ENCODE data around the gene OPCML. TPM values are rescaled to one million over a fixed set of nuclear protein-coding genes. Genes with fewer than 3 reads are reported as not detected.

Gene OPCML
- total RNA-seq, 1 experiment from 2014 or later = not detected

- H3K4me3 ChIP-seq (ENCODE audit: low read length) = no peak overlapping the region
- H3K27ac ChIP-seq (ENCODE audit: low read length) = no peak overlapping the region
- H3K4me2 ChIP-seq (ENCODE audit: low read length) = no peak overlapping the region
- H3K27me3 ChIP-seq (ENCODE audit: low read length) = no peaks in the 10 kb centered on the region
- H3K9me3 ChIP-seq (ENCODE audit: low read length) = peaks cover 20% of the 10 kb centered on the region
- no peak for ATAC-seq
- no peaks in the 10 kb centered on the region for H3K79me2 ChIP-seq (ENCODE audit: low read length)
- no peaks in the 10 kb centered on the region for H4K20me1 ChIP-seq (ENCODE audit: low read length)
- ChIA-PET CTCF (no interaction called here), POLR2A (ENCODE audit: unreplicated experiment) (no interaction called here)
- H3K36me3 ChIP-seq (ENCODE audit: low read depth, low read length) = no peaks in the 10 kb centered on the region
- H2AFZ ChIP-seq (ENCODE audit: low read length) = no peak overlapping the region
- DNase-seq = no peak
- H3K9ac ChIP-seq (ENCODE audit: low read length) = no peak overlapping the region
- no peaks in the 10 kb centered on the region for H3F3A ChIP-seq (ENCODE audit: low read length, unreplicated experiment)
- H3K4me1 ChIP-seq (ENCODE audit: insufficient read depth, low read length) = no peaks in the 10 kb centered on the region
- BruUV-seq (replicated peaks) = no TSS peak
- intact Hi-C loops (cut with micrococcal nuclease) = no loop called here
- H3K9me2 ChIP-seq (replicated peaks; ENCODE audit: low read length) = no peaks in the 10 kb centered on the region
- TF ChIP-seq CTCF (conservative IDR thresholded peaks at IDR 0.05; ENCODE audit: low read depth, low read length) (no peak), EZH2phosphoT487 (IDR thresholded peaks at IDR 0.05; ENCODE audit: borderline replicate concordance, low read length) (no peak), EZH2 (IDR thresholded peaks at IDR 0.05; ENCODE audit: low read length, unreplicated experiment) (no peak)
Measured at GRCh38 chr11:132772703-132773545, 759.4 kb downstream of the OPCML start.

- no TSS peak for BruUV-seq (replicated peaks)
- no peak overlapping the region for H3K9ac ChIP-seq (ENCODE audit: low read length)
- no peaks in the 10 kb centered on the region for H3K9me2 ChIP-seq (replicated peaks; ENCODE audit: low read length)
- no peaks in the 10 kb centered on the region for H3K36me3 ChIP-seq (ENCODE audit: low read depth, low read length)
- no peak overlapping the region for H2AFZ ChIP-seq (ENCODE audit: low read length)
- H3K9me3 ChIP-seq (ENCODE audit: low read length) = peaks cover 26% of the 10 kb centered on the region
- no peaks in the 10 kb centered on the region for H3K27me3 ChIP-seq (ENCODE audit: low read length)
- ChIA-PET POLR2A (ENCODE audit: unreplicated experiment) (no interaction called here), CTCF (no interaction called here)
- no peak overlapping the region for H3K4me2 ChIP-seq (ENCODE audit: low read length)
- no peak overlapping the region for H3K4me3 ChIP-seq (ENCODE audit: low read length)
- H3F3A ChIP-seq (ENCODE audit: low read length, unreplicated experiment) = no peaks in the 10 kb centered on the region
- ATAC-seq = no peak
- no peak for TF ChIP-seq EZH2 (IDR thresholded peaks at IDR 0.05; ENCODE audit: low read length, unreplicated experiment)
- no peak for TF ChIP-seq EZH2phosphoT487 (IDR thresholded peaks at IDR 0.05; ENCODE audit: borderline replicate concordance, low read length)
- TF ChIP-seq CTCF (conservative IDR thresholded peaks at IDR 0.05; ENCODE audit: low read depth, low read length) = no peak
- no peaks in the 10 kb centered on the region for H4K20me1 ChIP-seq (ENCODE audit: low read length)
- no peak for DNase-seq
- no peaks in the 10 kb centered on the region for H3K4me1 ChIP-seq (ENCODE audit: insufficient read depth, low read length)
- intact Hi-C loops (cut with micrococcal nuclease) = no loop called here
- H3K79me2 ChIP-seq (ENCODE audit: low read length) = no peaks in the 10 kb centered on the region
- no peak overlapping the region for H3K27ac ChIP-seq (ENCODE audit: low read length)
Measured at GRCh38 chr11:132771746-132772145, 760.6 kb downstream of the OPCML start.

- CTCF ChIA-PET = no interaction called here
- H2AFZ ChIP-seq (ENCODE audit: low read length) = no peak overlapping the region
- no peaks in the 10 kb centered on the region for H3K36me3 ChIP-seq (ENCODE audit: low read depth, low read length)
- no peak for ATAC-seq
- intact Hi-C loops (cut with micrococcal nuclease) = no loop called here
- no peaks in the 10 kb centered on the region for H3K79me2 ChIP-seq (ENCODE audit: low read length)
- BruUV-seq (replicated peaks) = no TSS peak
- no peaks in the 10 kb centered on the region for H4K20me1 ChIP-seq (ENCODE audit: low read length)
- POLR2A ChIA-PET (ENCODE audit: unreplicated experiment) = no interaction called here
- peaks cover 28% of the 10 kb centered on the region for H3K9me3 ChIP-seq (ENCODE audit: low read length)
- TF ChIP-seq EZH2phosphoT487 (IDR thresholded peaks at IDR 0.05; ENCODE audit: borderline replicate concordance, low read length) = no peak
- TF ChIP-seq CTCF (conservative IDR thresholded peaks at IDR 0.05; ENCODE audit: low read depth, low read length) = no peak
- no peak for TF ChIP-seq EZH2 (IDR thresholded peaks at IDR 0.05; ENCODE audit: low read length, unreplicated experiment)
- H3K27ac ChIP-seq (ENCODE audit: low read length) = no peak overlapping the region
- no peaks in the 10 kb centered on the region for H3K4me1 ChIP-seq (ENCODE audit: insufficient read depth, low read length)
- H3K27me3 ChIP-seq (ENCODE audit: low read length) = no peaks in the 10 kb centered on the region
- H3K9ac ChIP-seq (ENCODE audit: low read length) = no peak overlapping the region
- DNase-seq = no peak
- H3K9me2 ChIP-seq (replicated peaks; ENCODE audit: low read length) = no peaks in the 10 kb centered on the region
- H3K4me3 ChIP-seq (ENCODE audit: low read length) = no peak overlapping the region
- no peak overlapping the region for H3K4me2 ChIP-seq (ENCODE audit: low read length)
- no peaks in the 10 kb centered on the region for H3F3A ChIP-seq (ENCODE audit: low read length, unreplicated experiment)
Measured at GRCh38 chr11:132770829-132771530, 761.3 kb downstream of the OPCML start.

All from PC-3 (cell line).